K562 (cell line): ENCODE data around the gene SLC1A5. TPM values are rescaled to one million over a fixed set of nuclear protein-coding genes. Genes with fewer than 3 reads are reported as not detected.

Experiments used
- CHD2 ChIP-seq: IDR thresholded peaks from 2 replicates; pipeline ENCODE4 v1.6.1; 2011; ENCODE audit warnings: low read depth, low read length
- CXXC5 ChIP-seq: fragments of 250-450 bp; sonication (Bioruptor Pico); IDR thresholded peaks from 2 replicates; pipeline ENCODE4 v1.8.0; 2022; ENCODE audit warnings: inconsistent platforms, mild to moderate bottlenecking, moderate library complexity
- ETS2 ChIP-seq: IDR thresholded peaks from 2 replicates; pipeline ENCODE4 v1.6.1; 2016; ENCODE audit warnings: borderline replicate concordance, missing genetic modification characterization, mild to moderate bottlenecking, moderate library complexity, missing compliant biosample characterization; ENCODE audit not compliant: poor library complexity, severe bottlenecking
- RBM34 ChIP-seq: fragments of 200-400 bp; formaldehyde crosslinking; IDR thresholded peaks from 2 replicates; pipeline ENCODE4 v1.6.1; 2018; ENCODE audit warnings: low read length, borderline replicate concordance; ENCODE audit not compliant: insufficient read depth
- SNIP1 ChIP-seq: fragments of 450-650 bp; IDR thresholded peaks from 2 replicates; pipeline ENCODE4 v1.7.1; 2017; ENCODE audit warnings: low read depth, mild to moderate bottlenecking
- TCF3 ChIP-seq: sonication (generic); formaldehyde crosslinking; IDR thresholded peaks from 2 replicates; pipeline ENCODE4 v1.4.0; 2020; ENCODE audit warnings: mild to moderate bottlenecking, missing genetic modification reagents
- ZBTB43 ChIP-seq: sonication (generic); formaldehyde crosslinking; IDR thresholded peaks from 2 replicates; pipeline ENCODE4 v1.8.0; 2023; ENCODE audit warnings: mild to moderate bottlenecking, missing genetic modification reagents
- ZNF175 ChIP-seq: fragments of 200-800 bp; sonication (Bioruptor generic); IDR thresholded peaks from 2 replicates; pipeline ENCODE4 v1.6.1; 2016; ENCODE audit warnings: low read depth, mild to moderate bottlenecking, missing genetic modification characterization, missing compliant biosample characterization
- ZNF57 ChIP-seq: fragments of 450-650 bp; formaldehyde crosslinking; IDR thresholded peaks from 2 replicates; pipeline ENCODE4 v1.4.0; 2020; ENCODE audit warnings: mild to moderate bottlenecking, moderate library complexity
- ZNF668 ChIP-seq: fragments of 250-450 bp; sonication (Bioruptor Pico); IDR thresholded peaks from 2 replicates; pipeline ENCODE4 v1.8.0; 2022; ENCODE audit warnings: mild to moderate bottlenecking, inconsistent platforms
- polyA plus RNA-seq, 8 experiments: library from polyadenylated mRNA; depleted of rRNA in 4 of 8; stranded (reverse) in 5 of 8; unstranded in 3 of 8; fragments of >200 nt; fragmentation: Nextera tagmentation in 2 of 8; fragmentation: Illumina TruSeq in 1 of 8; extraction: Ambion mirVana in 2 of 8; extraction: Trizol in 1 of 8; gene quantifications; 2 replicates each; pipeline versions ENCODE4 v1.2.1 to v1.2.3, GENCODE V29; 2011 to 2014; ENCODE audit warnings: inconsistent platforms in 1 of 8, missing spikeins in 1 of 8
- total RNA-seq, 7 experiments: library from RNA; depleted of rRNA in 6 of 7; stranded (reverse); fragments of >200 nt in 6 of 7; fragmentation: Illumina TruSeq in 2 of 7; extraction: Trizol in 2 of 7; gene quantifications; 2 replicates each; pipeline versions ENCODE4 v1.2.1 to v1.2.3, GENCODE V29; 2011 to 2021; ENCODE audit warnings: low replicate concordance in 1 of 7
- TF ChIP-seq, protein P1 (sequence below): fragments of 200-600 bp; sonication (generic); IDR thresholded peaks from one replicate; pipeline ENCODE4 v1.6.1; 2012; ENCODE audit warnings: mild to moderate bottlenecking, low read depth, low read length, inconsistent platforms
- TF ChIP-seq, protein P2 (sequence below): IDR thresholded peaks from 2 replicates; pipeline ENCODE4 v1.6.1; 2016; ENCODE audit warnings: missing genetic modification characterization, missing compliant biosample characterization

Gene SLC1A5
- total and polyA plus RNA-seq, 9 of the 15 experiments (the other 6 are each of a cell fraction or from before 2014, with no cell fraction given) = 31.2 to 417 (median 134) TPM

- TF ChIP-seq ZBTB43 (CRISPR knock-in tag) (no peak), ETS2 (tag) (no peak), RBM34 (no peak), CXXC5 (CRISPR knock-in tag) (peak; percentile 54), SNIP1 (no peak), ZNF668 (CRISPR knock-in tag) (no peak), ZNF57 (CRISPR knock-in tag) (peak; percentile 71; the same call in 1 of the 2 replicates), ZNF175 (CRISPR knock-in tag) (no peak), CHD2 (no peak), TCF3 (CRISPR knock-in tag) (peak; percentile 46)
- TF ChIP-seq, protein P1, sequence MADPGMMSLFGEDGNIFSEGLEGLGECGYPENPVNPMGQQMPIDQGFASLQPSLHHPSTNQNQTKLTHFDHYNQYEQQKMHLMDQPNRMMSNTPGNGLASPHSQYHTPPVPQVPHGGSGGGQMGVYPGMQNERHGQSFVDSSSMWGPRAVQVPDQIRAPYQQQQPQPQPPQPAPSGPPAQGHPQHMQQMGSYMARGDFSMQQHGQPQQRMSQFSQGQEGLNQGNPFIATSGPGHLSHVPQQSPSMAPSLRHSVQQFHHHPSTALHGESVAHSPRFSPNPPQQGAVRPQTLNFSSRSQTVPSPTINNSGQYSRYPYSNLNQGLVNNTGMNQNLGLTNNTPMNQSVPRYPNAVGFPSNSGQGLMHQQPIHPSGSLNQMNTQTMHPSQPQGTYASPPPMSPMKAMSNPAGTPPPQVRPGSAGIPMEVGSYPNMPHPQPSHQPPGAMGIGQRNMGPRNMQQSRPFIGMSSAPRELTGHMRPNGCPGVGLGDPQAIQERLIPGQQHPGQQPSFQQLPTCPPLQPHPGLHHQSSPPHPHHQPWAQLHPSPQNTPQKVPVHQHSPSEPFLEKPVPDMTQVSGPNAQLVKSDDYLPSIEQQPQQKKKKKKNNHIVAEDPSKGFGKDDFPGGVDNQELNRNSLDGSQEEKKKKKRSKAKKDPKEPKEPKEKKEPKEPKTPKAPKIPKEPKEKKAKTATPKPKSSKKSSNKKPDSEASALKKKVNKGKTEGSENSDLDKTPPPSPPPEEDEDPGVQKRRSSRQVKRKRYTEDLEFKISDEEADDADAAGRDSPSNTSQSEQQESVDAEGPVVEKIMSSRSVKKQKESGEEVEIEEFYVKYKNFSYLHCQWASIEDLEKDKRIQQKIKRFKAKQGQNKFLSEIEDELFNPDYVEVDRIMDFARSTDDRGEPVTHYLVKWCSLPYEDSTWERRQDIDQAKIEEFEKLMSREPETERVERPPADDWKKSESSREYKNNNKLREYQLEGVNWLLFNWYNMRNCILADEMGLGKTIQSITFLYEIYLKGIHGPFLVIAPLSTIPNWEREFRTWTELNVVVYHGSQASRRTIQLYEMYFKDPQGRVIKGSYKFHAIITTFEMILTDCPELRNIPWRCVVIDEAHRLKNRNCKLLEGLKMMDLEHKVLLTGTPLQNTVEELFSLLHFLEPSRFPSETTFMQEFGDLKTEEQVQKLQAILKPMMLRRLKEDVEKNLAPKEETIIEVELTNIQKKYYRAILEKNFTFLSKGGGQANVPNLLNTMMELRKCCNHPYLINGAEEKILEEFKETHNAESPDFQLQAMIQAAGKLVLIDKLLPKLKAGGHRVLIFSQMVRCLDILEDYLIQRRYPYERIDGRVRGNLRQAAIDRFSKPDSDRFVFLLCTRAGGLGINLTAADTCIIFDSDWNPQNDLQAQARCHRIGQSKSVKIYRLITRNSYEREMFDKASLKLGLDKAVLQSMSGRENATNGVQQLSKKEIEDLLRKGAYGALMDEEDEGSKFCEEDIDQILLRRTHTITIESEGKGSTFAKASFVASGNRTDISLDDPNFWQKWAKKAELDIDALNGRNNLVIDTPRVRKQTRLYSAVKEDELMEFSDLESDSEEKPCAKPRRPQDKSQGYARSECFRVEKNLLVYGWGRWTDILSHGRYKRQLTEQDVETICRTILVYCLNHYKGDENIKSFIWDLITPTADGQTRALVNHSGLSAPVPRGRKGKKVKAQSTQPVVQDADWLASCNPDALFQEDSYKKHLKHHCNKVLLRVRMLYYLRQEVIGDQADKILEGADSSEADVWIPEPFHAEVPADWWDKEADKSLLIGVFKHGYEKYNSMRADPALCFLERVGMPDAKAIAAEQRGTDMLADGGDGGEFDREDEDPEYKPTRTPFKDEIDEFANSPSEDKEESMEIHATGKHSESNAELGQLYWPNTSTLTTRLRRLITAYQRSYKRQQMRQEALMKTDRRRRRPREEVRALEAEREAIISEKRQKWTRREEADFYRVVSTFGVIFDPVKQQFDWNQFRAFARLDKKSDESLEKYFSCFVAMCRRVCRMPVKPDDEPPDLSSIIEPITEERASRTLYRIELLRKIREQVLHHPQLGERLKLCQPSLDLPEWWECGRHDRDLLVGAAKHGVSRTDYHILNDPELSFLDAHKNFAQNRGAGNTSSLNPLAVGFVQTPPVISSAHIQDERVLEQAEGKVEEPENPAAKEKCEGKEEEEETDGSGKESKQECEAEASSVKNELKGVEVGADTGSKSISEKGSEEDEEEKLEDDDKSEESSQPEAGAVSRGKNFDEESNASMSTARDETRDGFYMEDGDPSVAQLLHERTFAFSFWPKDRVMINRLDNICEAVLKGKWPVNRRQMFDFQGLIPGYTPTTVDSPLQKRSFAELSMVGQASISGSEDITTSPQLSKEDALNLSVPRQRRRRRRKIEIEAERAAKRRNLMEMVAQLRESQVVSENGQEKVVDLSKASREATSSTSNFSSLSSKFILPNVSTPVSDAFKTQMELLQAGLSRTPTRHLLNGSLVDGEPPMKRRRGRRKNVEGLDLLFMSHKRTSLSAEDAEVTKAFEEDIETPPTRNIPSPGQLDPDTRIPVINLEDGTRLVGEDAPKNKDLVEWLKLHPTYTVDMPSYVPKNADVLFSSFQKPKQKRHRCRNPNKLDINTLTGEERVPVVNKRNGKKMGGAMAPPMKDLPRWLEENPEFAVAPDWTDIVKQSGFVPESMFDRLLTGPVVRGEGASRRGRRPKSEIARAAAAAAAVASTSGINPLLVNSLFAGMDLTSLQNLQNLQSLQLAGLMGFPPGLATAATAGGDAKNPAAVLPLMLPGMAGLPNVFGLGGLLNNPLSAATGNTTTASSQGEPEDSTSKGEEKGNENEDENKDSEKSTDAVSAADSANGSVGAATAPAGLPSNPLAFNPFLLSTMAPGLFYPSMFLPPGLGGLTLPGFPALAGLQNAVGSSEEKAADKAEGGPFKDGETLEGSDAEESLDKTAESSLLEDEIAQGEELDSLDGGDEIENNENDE = no peak
- TF ChIP-seq, protein P2, sequence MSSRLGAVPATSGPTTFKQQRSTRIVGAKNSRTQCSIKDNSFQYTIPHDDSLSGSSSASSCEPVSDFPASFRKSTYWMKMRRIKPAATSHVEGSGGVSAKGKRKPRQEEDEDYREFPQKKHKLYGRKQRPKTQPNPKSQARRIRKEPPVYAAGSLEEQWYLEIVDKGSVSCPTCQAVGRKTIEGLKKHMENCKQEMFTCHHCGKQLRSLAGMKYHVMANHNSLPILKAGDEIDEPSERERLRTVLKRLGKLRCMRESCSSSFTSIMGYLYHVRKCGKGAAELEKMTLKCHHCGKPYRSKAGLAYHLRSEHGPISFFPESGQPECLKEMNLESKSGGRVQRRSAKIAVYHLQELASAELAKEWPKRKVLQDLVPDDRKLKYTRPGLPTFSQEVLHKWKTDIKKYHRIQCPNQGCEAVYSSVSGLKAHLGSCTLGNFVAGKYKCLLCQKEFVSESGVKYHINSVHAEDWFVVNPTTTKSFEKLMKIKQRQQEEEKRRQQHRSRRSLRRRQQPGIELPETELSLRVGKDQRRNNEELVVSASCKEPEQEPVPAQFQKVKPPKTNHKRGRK = no peak
Measured at GRCh38 chr19:46784262-46785053, 3.9 kb downstream of the SLC1A5 start (continued).
